GM06990 (cell line): ENCODE data around the gene SHISAL2A.

Source experiments
- DNase-seq: peaks from one replicate; pipeline ENCODE4 v3.0.0-alpha.2; 2011; ENCODE audit not compliant: insufficient read length; ENCODE audit errors: extremely low read depth
- H3K27me3 ChIP-seq: replicated peaks from 2 replicates; pipeline ENCODE4 v1.6.0; 2011; ENCODE audit warnings: low read length; ENCODE audit not compliant: control insufficient read depth, insufficient read depth
- H3K36me3 ChIP-seq: 2 replicates; pipeline ENCODE4 v1.5.1; 2011; ENCODE audit warnings: low read length; ENCODE audit not compliant: control insufficient read depth, insufficient read depth
- H3K4me3 ChIP-seq: replicated peaks from 2 replicates; pipeline ENCODE4 v1.5.1; 2011; ENCODE audit warnings: low read depth, mild to moderate bottlenecking, control low read depth, low read length
- TF ChIP-seq, protein P1 (sequence below): IDR thresholded peaks from 2 replicates; pipeline ENCODE4 v1.5.1; 2011; ENCODE audit warnings: low read length, control low read depth, mild to moderate bottlenecking, inconsistent platforms; ENCODE audit not compliant: insufficient read depth, poor library complexity, severe bottlenecking

Gene SHISAL2A

DNA sequence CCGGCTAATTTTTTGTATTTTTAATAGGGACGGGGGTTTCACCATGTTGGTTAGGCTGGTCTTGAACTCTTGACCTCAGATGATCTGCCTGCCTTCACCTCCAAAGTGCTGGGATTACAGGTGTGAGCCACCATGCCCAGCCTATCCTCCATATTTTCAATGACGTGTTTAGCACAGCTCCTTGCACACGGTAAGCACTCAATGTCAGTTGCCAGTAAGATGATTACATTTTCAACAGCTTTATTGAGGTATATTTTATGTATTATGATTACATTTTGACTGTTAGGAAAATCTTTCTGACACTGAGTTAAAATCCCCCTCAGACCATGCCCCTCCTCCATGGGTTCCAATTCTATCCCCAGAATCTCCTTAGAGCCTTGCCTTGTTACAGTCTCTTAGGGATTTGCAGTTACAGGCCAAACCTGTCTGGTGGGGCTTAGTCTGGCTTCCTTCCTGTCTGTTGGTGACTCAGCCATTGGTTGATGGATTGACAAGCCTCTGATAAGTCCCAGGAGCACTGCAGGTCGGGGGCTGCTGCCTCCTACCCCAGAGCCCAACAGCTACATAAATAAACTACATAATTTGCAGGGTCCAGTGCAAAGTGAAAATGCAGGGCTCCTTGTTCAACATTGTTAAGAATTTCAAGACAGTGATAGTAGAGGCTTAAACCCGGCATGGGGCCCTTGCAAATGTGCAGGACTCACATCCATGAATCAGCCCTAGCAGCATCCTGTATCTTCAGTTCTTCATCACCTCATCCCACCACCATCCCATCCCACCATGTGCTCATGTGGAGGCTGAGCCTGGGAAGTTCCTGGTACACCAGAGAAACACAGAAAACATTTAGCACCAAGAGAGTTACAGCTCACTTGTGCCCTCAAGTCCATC is 41.8 kb downstream of the SHISAL2A start:
- TF ChIP-seq, protein P1, sequence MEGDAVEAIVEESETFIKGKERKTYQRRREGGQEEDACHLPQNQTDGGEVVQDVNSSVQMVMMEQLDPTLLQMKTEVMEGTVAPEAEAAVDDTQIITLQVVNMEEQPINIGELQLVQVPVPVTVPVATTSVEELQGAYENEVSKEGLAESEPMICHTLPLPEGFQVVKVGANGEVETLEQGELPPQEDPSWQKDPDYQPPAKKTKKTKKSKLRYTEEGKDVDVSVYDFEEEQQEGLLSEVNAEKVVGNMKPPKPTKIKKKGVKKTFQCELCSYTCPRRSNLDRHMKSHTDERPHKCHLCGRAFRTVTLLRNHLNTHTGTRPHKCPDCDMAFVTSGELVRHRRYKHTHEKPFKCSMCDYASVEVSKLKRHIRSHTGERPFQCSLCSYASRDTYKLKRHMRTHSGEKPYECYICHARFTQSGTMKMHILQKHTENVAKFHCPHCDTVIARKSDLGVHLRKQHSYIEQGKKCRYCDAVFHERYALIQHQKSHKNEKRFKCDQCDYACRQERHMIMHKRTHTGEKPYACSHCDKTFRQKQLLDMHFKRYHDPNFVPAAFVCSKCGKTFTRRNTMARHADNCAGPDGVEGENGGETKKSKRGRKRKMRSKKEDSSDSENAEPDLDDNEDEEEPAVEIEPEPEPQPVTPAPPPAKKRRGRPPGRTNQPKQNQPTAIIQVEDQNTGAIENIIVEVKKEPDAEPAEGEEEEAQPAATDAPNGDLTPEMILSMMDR: no peak
- DNase-seq: no peak
- no peak overlapping the region for H3K4me3 ChIP-seq
- H3K27me3 ChIP-seq: no peaks in the 10 kb centered on the region
- H3K36me3 ChIP-seq: no peaks in the 10 kb centered on the region

DNA sequence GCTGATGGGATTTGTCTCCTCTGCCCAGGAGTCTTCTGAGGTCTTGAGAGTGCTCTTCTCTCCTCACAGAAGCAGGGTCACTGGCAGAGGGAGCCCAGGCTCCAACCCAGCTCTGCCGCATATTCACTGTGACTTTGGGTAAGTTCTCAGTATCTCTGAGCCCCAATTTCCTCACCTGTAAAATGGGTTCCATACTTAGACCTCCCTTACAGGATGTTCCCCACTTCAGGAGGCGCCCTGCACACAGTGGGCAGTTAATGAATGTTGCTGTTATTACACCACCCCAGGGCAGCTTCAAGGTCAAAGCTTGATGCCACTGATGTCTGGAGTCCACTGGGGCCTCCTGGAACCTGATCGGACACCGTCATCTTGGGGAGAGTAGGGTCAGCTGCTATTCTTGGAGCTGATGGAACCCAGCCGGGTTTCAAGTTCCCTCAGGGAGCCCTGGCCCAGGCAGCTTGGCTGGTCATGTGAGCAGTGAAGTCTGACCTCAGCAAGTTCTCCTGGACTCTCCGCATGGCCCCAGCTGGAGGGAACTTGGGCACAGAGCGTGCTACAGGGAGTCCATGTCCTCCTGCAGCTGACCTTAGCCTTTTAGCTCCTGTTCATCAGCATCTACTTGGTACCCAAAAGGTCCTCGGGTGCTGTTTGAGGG is 43.4 kb downstream of the SHISAL2A start:
- Histone ChIP-seq H3K36me3 (no peaks in the 10 kb centered on the region), H3K4me3 (no peak overlapping the region), H3K27me3 (no peaks in the 10 kb centered on the region)
- TF ChIP-seq, protein P1: no peak
- DNase-seq: no peak

DNA sequence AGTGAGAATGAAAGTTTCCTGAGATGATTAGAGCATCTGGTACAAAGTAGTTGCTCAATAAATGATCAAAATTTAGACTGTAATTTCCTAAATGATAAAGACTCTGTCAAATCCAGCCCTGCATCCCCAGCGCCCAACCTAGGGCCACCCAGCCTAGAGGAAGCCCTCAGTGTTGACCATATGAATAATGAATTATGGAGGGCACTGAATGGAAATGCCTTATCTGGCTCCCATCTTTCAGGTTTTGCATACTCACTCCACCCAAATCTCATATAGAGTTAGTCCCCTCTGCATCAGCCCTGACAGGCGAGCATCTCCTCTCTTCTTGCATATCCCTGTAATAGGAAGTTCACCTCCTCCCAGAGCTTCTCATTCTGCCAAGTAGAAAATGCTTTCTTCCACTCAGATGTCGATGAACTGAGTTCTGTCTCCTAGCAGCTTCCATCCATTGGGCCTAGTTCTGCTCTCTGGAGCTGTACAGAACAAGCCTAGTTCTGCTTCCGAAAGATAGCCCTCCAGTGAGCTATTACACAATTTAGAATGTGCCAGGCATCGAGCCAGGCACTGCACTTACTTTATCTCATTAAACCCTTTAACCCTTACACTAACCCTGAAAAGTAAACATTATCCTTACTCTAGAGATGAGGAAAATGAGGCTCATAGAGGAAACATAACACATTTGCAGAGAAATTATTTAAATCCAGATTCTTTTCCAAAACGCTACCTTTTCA is 44.3 kb downstream of the SHISAL2A start:
- Histone ChIP-seq H3K4me3 (no peak overlapping the region), H3K36me3 (no peaks in the 10 kb centered on the region), H3K27me3 (no peaks in the 10 kb centered on the region)
- TF ChIP-seq, protein P1: no peak
- no peak for DNase-seq

DNA sequence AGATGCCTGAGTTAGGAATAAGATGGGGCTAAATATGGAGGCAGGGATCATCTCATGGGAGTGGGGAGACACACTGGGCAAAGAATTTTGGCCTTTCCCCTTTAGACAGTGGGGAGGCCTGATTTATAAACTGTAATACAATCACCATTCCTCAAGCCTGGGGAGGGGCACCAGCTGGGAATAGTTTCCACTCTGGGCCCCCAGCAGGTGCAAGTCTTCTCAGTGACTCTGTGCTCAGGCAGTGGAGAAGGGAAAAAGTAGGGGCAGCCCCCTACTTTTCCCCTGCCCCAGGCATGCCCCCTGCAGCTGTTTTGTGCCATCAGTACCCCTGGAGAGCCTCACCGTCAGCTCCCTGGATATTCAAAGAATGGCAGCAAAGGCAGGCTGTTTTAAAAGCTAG is 46.1 kb downstream of the SHISAL2A start:
- Histone ChIP-seq H3K4me3 (no peak overlapping the region), H3K36me3 (no peaks in the 10 kb centered on the region), H3K27me3 (no peaks in the 10 kb centered on the region)
- TF ChIP-seq, protein P1: no peak
- no peak for DNase-seq

DNA sequence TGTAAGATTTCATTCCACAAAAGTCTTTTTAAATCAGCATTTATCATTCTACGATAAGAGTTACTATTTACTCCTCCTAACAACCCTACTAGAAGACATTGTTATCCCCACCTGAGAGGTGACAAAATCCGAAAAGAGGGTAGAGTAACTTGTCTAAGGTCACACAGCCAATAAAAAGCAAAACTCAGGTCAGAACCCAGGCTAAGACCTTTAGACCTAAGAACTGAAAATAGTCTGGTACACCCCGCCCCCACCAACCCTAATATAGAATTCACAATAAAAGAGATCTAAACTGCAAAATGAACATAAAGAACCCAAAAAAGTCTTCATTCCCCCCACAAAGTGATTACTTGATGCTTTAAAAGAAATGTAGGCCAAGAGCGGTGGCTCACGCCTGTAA is 46.5 kb downstream of the SHISAL2A start:
- TF ChIP-seq, protein P1: no peak
- DNase-seq: no peak

More for the DNA sequence above, 46.5 kb downstream of the SHISAL2A start:
- H3K4me3 ChIP-seq: no peak overlapping the region
- H3K27me3 ChIP-seq: no peaks in the 10 kb centered on the region
- no peaks in the 10 kb centered on the region for H3K36me3 ChIP-seq
